ENCODE measurements around the gene GORAB.

Gene GORAB

DNA sequence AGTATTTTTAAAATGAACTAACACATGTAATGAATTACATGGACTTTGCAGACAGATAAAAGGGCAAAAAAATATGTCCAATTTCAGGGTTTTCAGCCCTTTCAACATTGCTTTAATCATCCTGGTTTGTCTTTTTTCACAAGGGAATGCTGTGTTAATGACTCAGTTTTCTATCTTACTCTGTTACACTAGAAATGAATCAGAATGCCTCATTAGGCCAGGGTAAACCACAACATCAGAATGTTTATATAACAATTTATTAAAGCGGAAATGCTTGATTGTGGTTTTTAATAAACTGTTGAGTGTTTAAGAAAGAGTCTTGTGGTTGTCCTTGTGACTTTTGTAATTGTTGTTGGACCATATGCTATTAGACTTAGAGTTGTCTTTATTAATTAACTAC is 13.5 kb downstream of the GORAB start:
- peak; percentile 76 for DNase-seq (ENCODE audit: low read depth)
- in situ Hi-C loops (cut with HindIII; ENCODE audit: low sequenced_read_pairs): no loop called here

DNA sequence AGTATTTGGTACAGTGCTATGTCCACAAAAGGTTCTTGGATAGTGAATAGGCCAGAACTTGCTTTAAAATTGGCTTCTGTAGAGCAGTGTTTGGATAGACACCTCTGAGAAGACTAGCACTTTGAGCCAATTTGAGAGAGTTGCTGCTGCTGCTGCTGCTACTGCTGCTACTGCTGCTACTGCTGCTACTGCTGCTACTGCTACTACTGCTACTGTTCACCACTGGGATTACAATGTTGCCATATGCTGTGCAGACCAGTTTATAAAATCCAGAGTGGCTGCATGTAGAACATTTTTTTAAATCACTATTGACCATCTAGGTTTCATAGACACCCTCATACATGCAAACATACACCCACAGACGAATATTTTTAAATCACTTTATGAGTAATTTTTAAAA is 15.3 kb downstream of the GORAB start:
- in situ Hi-C loops (cut with HindIII; ENCODE audit: low sequenced_read_pairs): no loop called here
- H3K4me3 ChIP-seq (ENCODE audit: low read depth, low read length): no peak overlapping the region
- TF ChIP-seq, protein P1, sequence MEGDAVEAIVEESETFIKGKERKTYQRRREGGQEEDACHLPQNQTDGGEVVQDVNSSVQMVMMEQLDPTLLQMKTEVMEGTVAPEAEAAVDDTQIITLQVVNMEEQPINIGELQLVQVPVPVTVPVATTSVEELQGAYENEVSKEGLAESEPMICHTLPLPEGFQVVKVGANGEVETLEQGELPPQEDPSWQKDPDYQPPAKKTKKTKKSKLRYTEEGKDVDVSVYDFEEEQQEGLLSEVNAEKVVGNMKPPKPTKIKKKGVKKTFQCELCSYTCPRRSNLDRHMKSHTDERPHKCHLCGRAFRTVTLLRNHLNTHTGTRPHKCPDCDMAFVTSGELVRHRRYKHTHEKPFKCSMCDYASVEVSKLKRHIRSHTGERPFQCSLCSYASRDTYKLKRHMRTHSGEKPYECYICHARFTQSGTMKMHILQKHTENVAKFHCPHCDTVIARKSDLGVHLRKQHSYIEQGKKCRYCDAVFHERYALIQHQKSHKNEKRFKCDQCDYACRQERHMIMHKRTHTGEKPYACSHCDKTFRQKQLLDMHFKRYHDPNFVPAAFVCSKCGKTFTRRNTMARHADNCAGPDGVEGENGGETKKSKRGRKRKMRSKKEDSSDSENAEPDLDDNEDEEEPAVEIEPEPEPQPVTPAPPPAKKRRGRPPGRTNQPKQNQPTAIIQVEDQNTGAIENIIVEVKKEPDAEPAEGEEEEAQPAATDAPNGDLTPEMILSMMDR (IDR thresholded peaks at IDR 0.05; ENCODE audit: low read depth, low read length, missing control alignments): no peak
- no peak for DNase-seq (ENCODE audit: low read depth)

More for the DNA sequence above, 13.5 kb downstream of the GORAB start:
- TF ChIP-seq, protein P1 (IDR thresholded peaks at IDR 0.05; ENCODE audit: low read depth, low read length, missing control alignments): no peak
- no peak overlapping the region for H3K4me3 ChIP-seq (ENCODE audit: low read depth, low read length)

DNA sequence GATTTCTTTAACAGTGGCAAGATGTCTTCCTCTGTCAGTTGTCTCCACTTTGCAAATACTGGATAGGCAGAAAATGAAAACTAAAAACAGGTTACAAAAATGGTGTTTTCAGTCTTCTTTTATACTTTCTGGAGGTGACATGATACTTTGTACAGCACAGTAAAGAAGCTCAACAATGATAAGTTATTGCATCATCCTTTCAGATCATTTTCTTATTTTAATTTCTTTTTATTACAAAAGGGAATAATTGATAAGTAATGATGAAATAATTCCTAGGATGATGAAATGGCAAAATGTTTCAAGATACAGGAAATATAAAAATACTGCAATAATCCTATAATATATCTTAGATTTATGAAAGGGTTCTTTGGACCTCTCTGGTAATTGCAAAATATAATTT is 16.5 kb downstream of the GORAB start:
- no peak overlapping the region for H3K4me3 ChIP-seq (ENCODE audit: low read depth, low read length)
- TF ChIP-seq, protein P1 (IDR thresholded peaks at IDR 0.05; ENCODE audit: low read depth, low read length, missing control alignments): no peak
- no peak for DNase-seq (ENCODE audit: low read depth)
- in situ Hi-C loops (cut with HindIII; ENCODE audit: low sequenced_read_pairs): no loop called here

DNA sequence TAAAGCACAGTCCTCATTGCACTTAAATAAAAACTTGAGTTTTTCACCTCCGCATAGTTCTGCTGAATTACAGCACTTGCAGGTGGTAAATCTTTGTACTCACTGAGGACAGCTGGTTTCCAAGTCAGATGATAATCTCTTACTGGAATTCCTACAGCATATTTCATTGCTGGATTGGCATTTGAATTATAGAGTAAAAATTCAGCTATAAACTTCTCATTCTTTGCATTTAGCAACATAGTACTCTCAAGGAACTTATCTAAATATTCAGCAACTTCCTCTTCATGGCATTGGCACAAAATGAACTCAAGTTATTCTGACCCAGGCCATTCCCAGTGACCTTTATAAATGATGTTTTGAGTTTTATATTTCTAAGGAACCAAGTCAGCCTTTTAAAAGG is 23.4 kb downstream of the GORAB start:
- in situ Hi-C loops (cut with HindIII; ENCODE audit: low sequenced_read_pairs): no loop called here
- TF ChIP-seq, protein P1 (IDR thresholded peaks at IDR 0.05; ENCODE audit: low read depth, low read length, missing control alignments): no peak
- H3K4me3 ChIP-seq (ENCODE audit: low read depth, low read length): no peak overlapping the region
- DNase-seq (ENCODE audit: low read depth): no peak

DNA sequence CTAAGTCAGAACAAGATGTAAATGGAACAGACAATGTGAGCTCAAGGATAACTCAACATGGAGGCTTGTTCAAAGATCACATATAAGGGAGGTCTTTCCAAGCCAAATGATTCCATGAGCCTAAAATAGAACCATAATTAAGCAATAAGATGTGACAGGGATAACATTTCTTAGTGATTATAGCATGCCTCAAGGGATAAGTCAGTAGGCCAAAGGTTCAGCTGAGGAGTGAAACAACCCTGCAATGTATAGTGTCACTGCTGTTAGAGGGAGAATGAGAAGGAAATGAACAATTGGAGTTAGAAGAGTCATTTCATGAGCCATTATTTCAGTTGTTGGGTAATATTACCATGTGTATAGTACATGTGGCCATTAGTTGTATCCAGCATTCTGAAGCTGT is 25.0 kb downstream of the GORAB start:
- TF ChIP-seq, protein P1 (IDR thresholded peaks at IDR 0.05; ENCODE audit: low read depth, low read length, missing control alignments): no peak
- in situ Hi-C loops (cut with HindIII; ENCODE audit: low sequenced_read_pairs): no loop called here
- no peak for DNase-seq (ENCODE audit: low read depth)
- H3K4me3 ChIP-seq (ENCODE audit: low read depth, low read length): no peak overlapping the region

DNA sequence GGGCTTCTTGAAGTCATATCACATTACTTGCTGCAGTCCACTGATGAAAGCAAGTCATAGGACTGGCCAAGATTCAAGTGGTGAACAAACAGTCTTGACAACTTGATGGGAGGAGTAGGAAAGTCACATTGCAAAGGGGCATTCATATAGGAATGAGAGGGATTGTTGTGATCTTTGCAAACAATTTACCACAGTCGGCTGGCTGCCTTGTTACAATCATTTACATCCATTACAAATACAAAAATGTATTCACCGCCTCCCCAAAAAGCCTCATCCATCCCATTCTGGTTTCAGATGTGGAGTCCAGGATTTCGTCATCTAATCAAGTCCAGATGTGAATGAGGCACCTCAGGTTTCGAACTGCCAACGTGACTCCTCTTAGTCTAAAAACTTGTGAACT is 26.8 kb downstream of the GORAB start:
- no peak overlapping the region for H3K4me3 ChIP-seq (ENCODE audit: low read depth, low read length)
- TF ChIP-seq, protein P1 (IDR thresholded peaks at IDR 0.05; ENCODE audit: low read depth, low read length, missing control alignments): no peak
- in situ Hi-C loops (cut with HindIII; ENCODE audit: low sequenced_read_pairs): no loop called here
- DNase-seq (ENCODE audit: low read depth): no peak

DNA sequence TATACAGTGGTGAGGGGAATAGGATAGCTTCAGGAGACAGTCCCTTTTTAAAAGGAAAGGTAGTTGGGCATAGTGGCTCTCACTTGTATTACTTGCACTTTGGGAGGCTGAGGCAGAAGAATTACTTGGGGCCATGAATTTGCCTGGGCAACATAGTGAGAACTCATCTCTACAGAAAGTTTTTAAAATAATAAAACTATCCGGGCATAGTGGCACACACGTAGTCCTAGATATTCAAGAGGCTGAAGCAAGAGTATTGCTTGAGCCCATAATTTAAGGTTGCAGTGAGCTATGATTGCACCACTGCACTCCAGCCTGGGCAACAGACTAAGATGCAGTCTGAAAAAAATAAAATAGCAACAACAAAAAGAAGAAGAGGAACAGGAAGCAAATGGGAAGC is 27.2 kb downstream of the GORAB start:
- in situ Hi-C loops (cut with HindIII; ENCODE audit: low sequenced_read_pairs): no loop called here
- TF ChIP-seq, protein P1 (IDR thresholded peaks at IDR 0.05; ENCODE audit: low read depth, low read length, missing control alignments): no peak
- H3K4me3 ChIP-seq (ENCODE audit: low read depth, low read length): no peak overlapping the region
- DNase-seq (ENCODE audit: low read depth): no peak

All from astrocyte of the cerebellum (primary cell).